Right lung (tissue), 5 donors: ENCODE data around the gene RNFT2. TPM values are rescaled to one million over a fixed set of nuclear protein-coding genes. Genes with fewer than 3 reads are reported as not detected.

Experiments used
- polyA plus RNA-seq, 5 donors: library from polyadenylated mRNA; unstranded; fragments of 120-200 nt; gene quantifications; one replicate each; pipeline versions ENCODE4 v1.2.1 to v1.2.3, GENCODE V29; 2013; ENCODE audit warnings: inconsistent platforms in 1 of 5, low replicate concordance in 1 of 5; ENCODE audit not compliant: insufficient read length in 5 of 5, insufficient read depth in 1 of 5

Gene RNFT2
- polyA plus RNA-seq, 5 donors = 2.4 to 3.6 (median 2.9) TPM

Other genes with a start within 250 kb of the RNFT2 start
- 1 to 10 TPM; 2.5 to 8.1 (median 4.2) TPM for gene MAP1LC3B2, start 178.9 kb upstream of the RNFT2 start, polyA plus RNA-seq
- 10 to 100 TPM; 22.4 to 31.3 (median 29.0) TPM for gene SPRING1, start 246 bp upstream of the RNFT2 start, polyA plus RNA-seq
- gene HRK, start 143.1 kb downstream of the RNFT2 start, polyA plus RNA-seq = under 1 TPM; 0.10 to 0.23 (median 0.15) TPM
- gene FBXW8, start 172.6 kb downstream of the RNFT2 start, polyA plus RNA-seq = 10 to 100 TPM; 19.4 to 27.5 (median 23.5) TPM